Measurements from ENCODE around the gene LPAR2. TPM values are rescaled to one million over a fixed set of nuclear protein-coding genes. Genes with fewer than 3 reads are reported as not detected.

LPAR2 gene
- total and polyA plus RNA-seq, 2 donors (not counting 3 experiments of a cell fraction or from before 2014, with no cell fraction given) = 4.7 to 5.0 TPM

DNA sequence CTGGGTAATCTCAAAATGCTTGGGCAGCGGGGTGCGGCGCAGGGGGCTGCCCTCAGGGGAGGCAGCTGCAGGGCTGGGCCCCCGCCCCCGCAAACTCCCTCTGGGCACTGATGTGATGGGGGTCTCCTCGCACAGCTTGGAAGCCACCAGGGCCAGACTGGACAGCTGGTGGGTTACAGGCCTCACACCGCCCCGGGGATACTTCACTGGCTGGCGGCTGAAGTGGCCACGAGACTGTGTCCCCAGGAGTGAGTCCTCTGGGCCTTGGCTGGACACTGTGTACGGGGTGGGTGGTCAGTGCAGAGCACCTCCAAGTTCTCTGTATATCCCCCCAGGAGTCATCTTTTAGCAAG, 2.0 kb upstream of the LPAR2 start:
- H3K4me1 ChIP-seq (ENCODE audit: control insufficient read depth, extremely low read depth, insufficient read depth, low read length) = no peaks in the 10 kb centered on the region
- peaks cover 0 to 6% of the 10 kb centered on the region in 2 experiments for H3K27me3 ChIP-seq (ENCODE audit: control insufficient read depth in 2 of 2, insufficient read depth in 2 of 2, low read length in 2 of 2)
- DNase-seq (ENCODE audit: low read depth, low spot score) = no peak
- TF ChIP-seq POLR2A (IDR thresholded peaks at IDR 0.05; ENCODE audit: low read depth, low read length) = no peak
- TF ChIP-seq FOS (IDR thresholded peaks at IDR 0.05; ENCODE audit: borderline replicate concordance, insufficient read depth, low read length) = no peak
- TF ChIP-seq, protein P1, sequence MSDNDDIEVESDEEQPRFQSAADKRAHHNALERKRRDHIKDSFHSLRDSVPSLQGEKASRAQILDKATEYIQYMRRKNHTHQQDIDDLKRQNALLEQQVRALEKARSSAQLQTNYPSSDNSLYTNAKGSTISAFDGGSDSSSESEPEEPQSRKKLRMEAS (IDR thresholded peaks at IDR 0.05; ENCODE audit: insufficient read depth, insufficient read length) = no peak
- no peak for TF ChIP-seq JUN (IDR thresholded peaks at IDR 0.05; ENCODE audit: borderline replicate concordance, insufficient read depth, insufficient read length, low read depth)
- TF ChIP-seq MYC (IDR thresholded peaks at IDR 0.05; ENCODE audit: low read depth, low read length) = no peak
- TF ChIP-seq EZH2 (IDR thresholded peaks at IDR 0.05; ENCODE audit: borderline replicate concordance, low read depth, low read length, severe bottlenecking) = no peak
- TF ChIP-seq GATA2 (IDR thresholded peaks at IDR 0.05; ENCODE audit: insufficient read depth, insufficient read length, low read depth, low read length) = no peak
- TF ChIP-seq, protein P2, sequence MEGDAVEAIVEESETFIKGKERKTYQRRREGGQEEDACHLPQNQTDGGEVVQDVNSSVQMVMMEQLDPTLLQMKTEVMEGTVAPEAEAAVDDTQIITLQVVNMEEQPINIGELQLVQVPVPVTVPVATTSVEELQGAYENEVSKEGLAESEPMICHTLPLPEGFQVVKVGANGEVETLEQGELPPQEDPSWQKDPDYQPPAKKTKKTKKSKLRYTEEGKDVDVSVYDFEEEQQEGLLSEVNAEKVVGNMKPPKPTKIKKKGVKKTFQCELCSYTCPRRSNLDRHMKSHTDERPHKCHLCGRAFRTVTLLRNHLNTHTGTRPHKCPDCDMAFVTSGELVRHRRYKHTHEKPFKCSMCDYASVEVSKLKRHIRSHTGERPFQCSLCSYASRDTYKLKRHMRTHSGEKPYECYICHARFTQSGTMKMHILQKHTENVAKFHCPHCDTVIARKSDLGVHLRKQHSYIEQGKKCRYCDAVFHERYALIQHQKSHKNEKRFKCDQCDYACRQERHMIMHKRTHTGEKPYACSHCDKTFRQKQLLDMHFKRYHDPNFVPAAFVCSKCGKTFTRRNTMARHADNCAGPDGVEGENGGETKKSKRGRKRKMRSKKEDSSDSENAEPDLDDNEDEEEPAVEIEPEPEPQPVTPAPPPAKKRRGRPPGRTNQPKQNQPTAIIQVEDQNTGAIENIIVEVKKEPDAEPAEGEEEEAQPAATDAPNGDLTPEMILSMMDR (IDR thresholded peaks at IDR 0.05; ENCODE audit: extremely low read depth in 1 of 2, insufficient read depth in 1 of 2, low read depth in 1 of 2, low read length in 2 of 2) = no peak
- no peak for TF ChIP-seq POLR2AphosphoS5 (IDR thresholded peaks at IDR 0.05; ENCODE audit: insufficient read depth, low read depth, low read length)
- H3K4me2 ChIP-seq (ENCODE audit: insufficient read depth, low read length) = no peak overlapping the region
- H4K20me1 ChIP-seq (replicated peaks; ENCODE audit: control insufficient read depth, extremely low read depth, insufficient read depth, low read length) = no peaks in the 10 kb centered on the region
- H3K79me2 ChIP-seq (ENCODE audit: control insufficient read depth, insufficient read depth, low read length) = no peaks in the 10 kb centered on the region
- no peaks in the 10 kb centered on the region for H3K9me3 ChIP-seq (replicated peaks; ENCODE audit: control insufficient read depth, insufficient read depth, low read length)
- H3K4me3 ChIP-seq (replicated peaks in 1 of 3; ENCODE audit: insufficient read depth in 1 of 3, low read depth in 1 of 3, low read length in 3 of 3) = no peak overlapping the region
- H3K9ac ChIP-seq (replicated peaks; ENCODE audit: extremely low read depth, insufficient read depth, low read length) = no peak overlapping the region
- no TSS peak for BruUV-seq (replicated peaks)
- H2AFZ ChIP-seq (ENCODE audit: low read depth, low read length) = no peak overlapping the region
- H3K27ac ChIP-seq (ENCODE audit: insufficient read depth, low read depth, low read length) = no peak overlapping the region
- no peaks in the 10 kb centered on the region for H3K9me1 ChIP-seq (replicated peaks; ENCODE audit: control insufficient read depth, extremely low read depth, insufficient read depth, low read length)
- dilution Hi-C loops (cut with MboI; ENCODE audit: extremely low pct_ligation_motif_present, low sequenced_read_pairs) (no loop called here), intact Hi-C loops (cut with micrococcal nuclease) (no loop called here)
- POLR2A ChIA-PET = no interaction called here
- no peak for FAIRE-seq
- CTCF ChIA-PET = no interaction called here
- peaks cover 3 to 12% of the 10 kb centered on the region in 2 experiments for H3K36me3 ChIP-seq (ENCODE audit: control insufficient read depth in 2 of 2, extremely low read depth in 1 of 2, insufficient read depth in 2 of 2, low read length in 2 of 2)

All from endothelial cell of umbilical vein (primary cell).